Measurements from ENCODE around the gene CNIH4.
A peak's percentile ranks its signal among the peaks of the same experiment; 100 is the strongest.
"Not testable (repeated sequence)": the region's sequence is repeated elsewhere in the genome, so short reads cannot be mapped to it uniquely, and the experiment has no call there.

CNIH4 gene

GRCh38 chr1:224356685-224357625, at the start of gene CNIH4:
CNIH4 (plus strand) TSS chr1:224356879; CDS start chr1:224356925, 46 bp downstream.
- DNase-seq (ENCODE audit: low spot score), result peak; percentile 93

GRCh38 chr1:224308064-224308463, 48.6 kb upstream of the CNIH4 start:
- DNase-seq (ENCODE audit: low spot score), result no peak

GRCh38 chr1:224311503-224311902, 45.2 kb upstream of the CNIH4 start:
- DNase-seq (ENCODE audit: low spot score), result not testable (repeated sequence)

- no peak for DNase-seq (ENCODE audit: low spot score)
Observed at GRCh38 chr1:224312025-224312424, 44.7 kb upstream of the CNIH4 start.

- no peak for DNase-seq (ENCODE audit: low spot score)
Observed at GRCh38 chr1:224317383-224318045, 39.2 kb upstream of the CNIH4 start.

GRCh38 chr1:224321706-224322105, 35.0 kb upstream of the CNIH4 start:
- no peak for DNase-seq (ENCODE audit: low spot score)

GRCh38 chr1:224325959-224326358, 30.7 kb upstream of the CNIH4 start:
- no peak for DNase-seq (ENCODE audit: low spot score)

- no peak for DNase-seq (ENCODE audit: low spot score)
Observed at GRCh38 chr1:224328644-224329043, 28.0 kb upstream of the CNIH4 start.

- no peak for DNase-seq (ENCODE audit: low spot score)
Observed at GRCh38 chr1:224329484-224329841, 27.2 kb upstream of the CNIH4 start.

- DNase-seq (ENCODE audit: low spot score), result peak; percentile 82
Observed at GRCh38 chr1:224329842-224330753, 26.6 kb upstream of the CNIH4 start, which contains the start of gene NVL. NVL (minus strand) TSS chr1:224330172; CDS start chr1:224330127, 45 bp downstream.

GRCh38 chr1:224331326-224331725, 25.4 kb upstream of the CNIH4 start:
- DNase-seq (ENCODE audit: low spot score), result no peak

- no peak for DNase-seq (ENCODE audit: low spot score)
Observed at GRCh38 chr1:224331824-224332223, 24.9 kb upstream of the CNIH4 start.

- peak; percentile 52 for DNase-seq (ENCODE audit: low spot score)
Observed at GRCh38 chr1:224333309-224333926, 23.3 kb upstream of the CNIH4 start.

- no peak for DNase-seq (ENCODE audit: low spot score)
Observed at GRCh38 chr1:224333939-224334786, 22.5 kb upstream of the CNIH4 start.

GRCh38 chr1:224338150-224338838, 18.4 kb upstream of the CNIH4 start:
- no peak for DNase-seq (ENCODE audit: low spot score)

- DNase-seq (ENCODE audit: low spot score), result no peak
Observed at GRCh38 chr1:224339442-224340033, 17.1 kb upstream of the CNIH4 start.

- DNase-seq (ENCODE audit: low spot score), result not testable (repeated sequence)
Observed at GRCh38 chr1:224340453-224341384, 16.0 kb upstream of the CNIH4 start.

GRCh38 chr1:224343679-224344078, 13.0 kb upstream of the CNIH4 start:
- no peak for DNase-seq (ENCODE audit: low spot score)

Data from germinal center (tissue), 1 donor.